SK-N-SH (cell line): ENCODE results near the gene DPYSL5.

Source experiments
- TF ChIP-seq, protein P1 (sequence below): fragments of 200-600 bp; sonication (generic); IDR thresholded peaks from 2 replicates; pipeline ENCODE4 v1.6.1; 2017; ENCODE audit warnings: antibody characterized with exemption, mild to moderate bottlenecking, moderate library complexity
- TF ChIP-seq, protein P2 (sequence below): fragments of 150-350 bp; IDR thresholded peaks from 2 replicates; pipeline ENCODE4 v1.6.1; 2017; ENCODE audit warnings: antibody characterized with exemption, low read length, low read depth, borderline replicate concordance

DNA sequence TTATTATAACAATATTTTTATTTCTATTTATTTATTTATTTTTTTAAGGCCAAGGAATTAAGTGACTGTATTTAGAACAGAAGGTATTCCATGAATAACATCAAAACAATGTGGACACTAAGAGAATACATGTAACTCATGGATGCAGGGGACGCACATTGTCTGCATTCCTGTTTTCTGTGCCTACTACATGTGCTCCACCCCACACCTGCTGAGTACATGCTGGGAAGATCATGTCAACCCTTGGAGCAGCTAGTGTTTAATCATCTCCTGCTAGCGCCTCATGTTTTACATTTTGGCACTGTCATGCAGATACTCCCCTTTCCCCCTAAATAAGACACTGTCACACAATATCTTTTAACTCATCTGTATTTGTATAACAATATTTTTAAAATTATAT, 29.3 kb downstream of the DPYSL5 start:
- TF ChIP-seq, protein P1, sequence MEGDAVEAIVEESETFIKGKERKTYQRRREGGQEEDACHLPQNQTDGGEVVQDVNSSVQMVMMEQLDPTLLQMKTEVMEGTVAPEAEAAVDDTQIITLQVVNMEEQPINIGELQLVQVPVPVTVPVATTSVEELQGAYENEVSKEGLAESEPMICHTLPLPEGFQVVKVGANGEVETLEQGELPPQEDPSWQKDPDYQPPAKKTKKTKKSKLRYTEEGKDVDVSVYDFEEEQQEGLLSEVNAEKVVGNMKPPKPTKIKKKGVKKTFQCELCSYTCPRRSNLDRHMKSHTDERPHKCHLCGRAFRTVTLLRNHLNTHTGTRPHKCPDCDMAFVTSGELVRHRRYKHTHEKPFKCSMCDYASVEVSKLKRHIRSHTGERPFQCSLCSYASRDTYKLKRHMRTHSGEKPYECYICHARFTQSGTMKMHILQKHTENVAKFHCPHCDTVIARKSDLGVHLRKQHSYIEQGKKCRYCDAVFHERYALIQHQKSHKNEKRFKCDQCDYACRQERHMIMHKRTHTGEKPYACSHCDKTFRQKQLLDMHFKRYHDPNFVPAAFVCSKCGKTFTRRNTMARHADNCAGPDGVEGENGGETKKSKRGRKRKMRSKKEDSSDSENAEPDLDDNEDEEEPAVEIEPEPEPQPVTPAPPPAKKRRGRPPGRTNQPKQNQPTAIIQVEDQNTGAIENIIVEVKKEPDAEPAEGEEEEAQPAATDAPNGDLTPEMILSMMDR: no peak
- TF ChIP-seq, protein P2, sequence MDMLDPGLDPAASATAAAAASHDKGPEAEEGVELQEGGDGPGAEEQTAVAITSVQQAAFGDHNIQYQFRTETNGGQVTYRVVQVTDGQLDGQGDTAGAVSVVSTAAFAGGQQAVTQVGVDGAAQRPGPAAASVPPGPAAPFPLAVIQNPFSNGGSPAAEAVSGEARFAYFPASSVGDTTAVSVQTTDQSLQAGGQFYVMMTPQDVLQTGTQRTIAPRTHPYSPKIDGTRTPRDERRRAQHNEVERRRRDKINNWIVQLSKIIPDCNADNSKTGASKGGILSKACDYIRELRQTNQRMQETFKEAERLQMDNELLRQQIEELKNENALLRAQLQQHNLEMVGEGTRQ: no peak
